Chondrocyte (in vitro differentiated cells): Measurements from ENCODE around the gene PIMREG. TPM values are rescaled to one million over a fixed set of nuclear protein-coding genes. Genes with fewer than 3 reads are reported as not detected.

Experiments
- DNase-seq: peaks from one replicate; pipeline ENCODE4 v3.0.0; 2021; ENCODE audit warnings: mixed read lengths, low spot score
- H3K27ac Mint-ChIP-seq: one replicate; pipeline ENCODE4 v1.8.0; 2021; ENCODE audit warnings: mild to moderate bottlenecking, moderate library complexity, mixed read lengths; ENCODE audit not compliant: unreplicated experiment
- H3K27me3 Mint-ChIP-seq: 2 replicates; pipeline ENCODE4 v1.8.0; 2021; ENCODE audit warnings: low read depth, mixed read lengths
- H3K36me3 Mint-ChIP-seq: 2 replicates; pipeline ENCODE4 v1.8.0; 2021; ENCODE audit warnings: low read depth, mixed read lengths
- H3K4me1 Mint-ChIP-seq: 2 replicates; pipeline ENCODE4 v1.8.0; 2021; ENCODE audit warnings: low read depth, mild to moderate bottlenecking, mixed read lengths
- H3K4me3 Mint-ChIP-seq: one replicate; pipeline ENCODE4 v1.8.0; 2021; ENCODE audit warnings: mild to moderate bottlenecking, moderate library complexity, mixed read lengths; ENCODE audit not compliant: unreplicated experiment
- H3K9me3 Mint-ChIP-seq: 2 replicates; pipeline ENCODE4 v1.8.0; 2021; ENCODE audit warnings: low read depth, mixed read lengths
- total RNA-seq: library from RNA; stranded (reverse); gene quantifications from 3 replicates; pipeline ENCODE4 v1.2.1, GENCODE V29; 2021
- TF ChIP-seq, protein P1 (sequence below): fragments of 200-600 bp; sonication (generic); IDR thresholded peaks from 2 replicates; pipeline ENCODE4 v1.5.0; 2021; ENCODE audit warnings: antibody characterized with exemption, mild to moderate bottlenecking, moderate library complexity

PIMREG gene
- total RNA-seq, 1 donor from 2014 or later = 7.0 TPM

- Mint-ChIP-seq H3K4me3 (no peak overlapping the region), H3K27ac (no peak overlapping the region), H3K9me3 (no peaks in the 10 kb centered on the region), H3K27me3 (peaks cover 10% of the 10 kb centered on the region), H3K36me3 (no peaks in the 10 kb centered on the region), H3K4me1 (no peaks in the 10 kb centered on the region)
- DNase-seq = no peak
- TF ChIP-seq, protein P1, sequence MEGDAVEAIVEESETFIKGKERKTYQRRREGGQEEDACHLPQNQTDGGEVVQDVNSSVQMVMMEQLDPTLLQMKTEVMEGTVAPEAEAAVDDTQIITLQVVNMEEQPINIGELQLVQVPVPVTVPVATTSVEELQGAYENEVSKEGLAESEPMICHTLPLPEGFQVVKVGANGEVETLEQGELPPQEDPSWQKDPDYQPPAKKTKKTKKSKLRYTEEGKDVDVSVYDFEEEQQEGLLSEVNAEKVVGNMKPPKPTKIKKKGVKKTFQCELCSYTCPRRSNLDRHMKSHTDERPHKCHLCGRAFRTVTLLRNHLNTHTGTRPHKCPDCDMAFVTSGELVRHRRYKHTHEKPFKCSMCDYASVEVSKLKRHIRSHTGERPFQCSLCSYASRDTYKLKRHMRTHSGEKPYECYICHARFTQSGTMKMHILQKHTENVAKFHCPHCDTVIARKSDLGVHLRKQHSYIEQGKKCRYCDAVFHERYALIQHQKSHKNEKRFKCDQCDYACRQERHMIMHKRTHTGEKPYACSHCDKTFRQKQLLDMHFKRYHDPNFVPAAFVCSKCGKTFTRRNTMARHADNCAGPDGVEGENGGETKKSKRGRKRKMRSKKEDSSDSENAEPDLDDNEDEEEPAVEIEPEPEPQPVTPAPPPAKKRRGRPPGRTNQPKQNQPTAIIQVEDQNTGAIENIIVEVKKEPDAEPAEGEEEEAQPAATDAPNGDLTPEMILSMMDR = no peak
Observed at GRCh38 chr17:6437956-6438355, 6.3 kb upstream of the PIMREG start.

GRCh38 chr17:6439951-6440350, 4.3 kb upstream of the PIMREG start:
- H3K4me3 Mint-ChIP-seq = no peak overlapping the region
- no peaks in the 10 kb centered on the region for H3K36me3 Mint-ChIP-seq
- TF ChIP-seq, protein P1 = no peak
- no peaks in the 10 kb centered on the region for H3K9me3 Mint-ChIP-seq
- no peak overlapping the region for H3K27ac Mint-ChIP-seq
- no peak for DNase-seq
- peaks cover 12% of the 10 kb centered on the region for H3K4me1 Mint-ChIP-seq
- H3K27me3 Mint-ChIP-seq = peaks cover 10% of the 10 kb centered on the region

DNA sequence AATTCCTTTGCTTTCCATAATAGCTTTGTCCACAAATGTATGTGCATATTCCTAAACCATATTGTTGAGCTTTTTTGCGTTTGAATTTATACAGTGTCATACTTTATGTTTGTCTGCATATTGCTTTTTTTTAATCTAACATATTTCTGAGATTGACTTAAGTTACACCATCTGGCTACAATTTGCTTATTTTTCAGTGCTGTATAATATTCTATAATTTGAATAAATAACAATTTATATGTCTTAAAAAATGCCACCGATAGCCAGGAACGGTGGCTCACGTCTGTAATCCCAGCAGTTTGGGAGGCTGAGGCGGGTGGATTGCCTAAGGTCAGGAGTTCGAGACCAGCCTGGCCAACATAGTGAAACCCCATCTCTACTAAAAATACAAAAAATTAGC, 1.5 kb upstream of the PIMREG start:
- H3K4me1 Mint-ChIP-seq = peaks cover 12% of the 10 kb centered on the region
- no peaks in the 10 kb centered on the region for H3K36me3 Mint-ChIP-seq
- H3K9me3 Mint-ChIP-seq = no peaks in the 10 kb centered on the region
- no peak overlapping the region for H3K4me3 Mint-ChIP-seq
- no peak overlapping the region for H3K27ac Mint-ChIP-seq
- peaks cover under 1% of the 10 kb centered on the region for H3K27me3 Mint-ChIP-seq
- TF ChIP-seq, protein P1 = no peak
- DNase-seq = no peak

DNA sequence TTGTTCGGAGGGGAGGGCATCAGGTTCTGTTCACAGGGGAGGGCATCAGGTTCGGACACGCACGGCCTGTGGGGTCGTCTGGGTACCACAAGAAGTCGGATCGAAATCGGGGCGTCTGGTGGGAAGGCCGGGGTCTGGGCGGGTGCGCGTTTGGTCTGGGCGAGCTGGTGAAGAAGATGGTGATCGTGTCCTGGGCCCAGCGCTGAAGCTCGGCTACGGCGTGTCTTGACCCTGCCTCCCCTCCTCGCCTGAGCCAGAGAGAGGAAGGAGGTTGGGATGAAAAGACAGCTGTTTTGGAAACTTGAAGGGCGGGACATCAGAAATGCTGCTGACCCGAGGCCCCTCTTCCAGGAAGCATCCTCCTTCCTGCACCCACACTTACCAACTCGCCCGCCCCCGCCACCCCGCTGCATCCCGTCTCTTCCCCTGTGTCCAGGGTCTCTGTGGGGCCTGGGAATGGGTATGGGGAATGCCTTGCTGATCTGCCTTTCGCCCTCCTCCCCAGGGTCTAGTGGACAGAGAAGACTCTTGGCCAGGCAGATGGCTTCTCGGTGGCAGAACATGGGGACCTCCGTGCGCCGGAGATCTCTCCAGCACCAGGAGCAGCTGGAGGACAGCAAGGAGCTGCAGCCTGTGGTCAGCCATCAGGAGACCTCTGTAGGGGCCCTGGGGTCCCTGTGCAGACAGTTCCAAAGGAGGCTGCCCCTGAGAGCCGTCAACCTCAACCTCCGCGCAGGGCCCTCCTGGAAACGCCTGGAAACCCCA, 498 bp downstream of the PIMREG start:
- peak overlapping the region; percentile 86 for H3K27ac Mint-ChIP-seq
- H3K4me1 Mint-ChIP-seq = peaks cover 12% of the 10 kb centered on the region
- TF ChIP-seq, protein P1 = no peak
- peak overlapping the region; percentile 96 for H3K4me3 Mint-ChIP-seq
- no peaks in the 10 kb centered on the region for H3K36me3 Mint-ChIP-seq
- H3K9me3 Mint-ChIP-seq = no peaks in the 10 kb centered on the region
- no peaks in the 10 kb centered on the region for H3K27me3 Mint-ChIP-seq
- peak; percentile 71 for DNase-seq

DNA sequence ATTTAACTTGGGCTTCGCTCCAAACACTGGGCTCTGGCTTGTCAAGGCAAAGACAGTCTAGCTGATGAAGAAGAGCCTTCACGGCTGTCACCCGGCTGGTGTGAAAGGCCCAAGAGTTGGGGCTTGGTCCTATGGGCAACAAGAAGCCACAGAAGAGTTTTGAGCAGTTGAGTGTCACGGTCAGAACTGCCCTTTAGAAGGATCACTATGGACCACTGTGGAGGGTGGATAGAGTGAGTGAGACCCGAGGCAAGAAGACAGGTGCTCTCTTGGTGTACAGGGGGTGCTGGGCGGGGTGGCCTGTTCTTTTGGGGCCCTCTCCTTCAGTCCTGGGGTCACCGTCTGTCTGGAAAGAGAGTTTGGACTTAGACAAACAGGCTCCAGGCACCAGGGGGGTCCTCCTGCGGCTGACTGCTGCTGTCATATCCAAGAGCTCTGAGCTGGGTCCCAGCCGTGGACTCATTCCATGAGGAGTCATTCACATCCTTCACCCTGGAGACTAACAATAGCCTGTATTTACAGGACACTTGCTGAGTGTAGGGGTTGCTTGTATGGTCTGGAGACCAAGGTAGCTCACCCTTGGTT, 2.4 kb downstream of the PIMREG start:
- Mint-ChIP-seq H3K27ac (no peak overlapping the region), H3K27me3 (no peaks in the 10 kb centered on the region), H3K4me1 (peaks cover 12% of the 10 kb centered on the region), H3K4me3 (no peak overlapping the region), H3K36me3 (no peaks in the 10 kb centered on the region), H3K9me3 (no peaks in the 10 kb centered on the region)
- TF ChIP-seq, protein P1 = no peak
- DNase-seq = peak; percentile 67
